Colonic mucosa (tissue), 4 donors: Measurements from ENCODE around the gene GFER. TPM values are rescaled to one million over a fixed set of nuclear protein-coding genes. Genes with fewer than 3 reads are reported as not detected.

ENCODE experiments used
- DNase-seq: peaks from one replicate; pipeline ENCODE4 v3.0.0-alpha.2; 2020
- H3K27ac ChIP-seq: fragments of 200-600 bp; one replicate; pipeline ENCODE4 v1.8.0; 2021
- H3K27me3 ChIP-seq: fragments of 200-600 bp; one replicate; pipeline ENCODE4 v1.8.0; 2021
- H3K36me3 ChIP-seq: fragments of 200-600 bp; one replicate; pipeline ENCODE4 v1.8.0; 2021
- H3K4me1 ChIP-seq: fragments of 200-600 bp; one replicate; pipeline ENCODE4 v1.8.0; 2021; ENCODE audit warnings: mild to moderate bottlenecking
- H3K4me3 ChIP-seq: fragments of 200-600 bp; one replicate; pipeline ENCODE4 v1.8.0; 2021
- H3K9ac ChIP-seq, 2 donors: one replicate each; pipeline ENCODE4 v1.7.0; 2013; ENCODE audit warnings: control low read depth in 2 of 2, low read depth in 2 of 2, low read length in 2 of 2
- H3K9me3 ChIP-seq: fragments of 200-600 bp; one replicate; pipeline ENCODE4 v1.8.0; 2021
- intact Hi-C: fragments of 100-400 bp; cut with DNase I; formaldehyde crosslinking; loops from one replicate; pipeline ENCODE4 v1.14.1; 2022
- total RNA-seq, 2 donors: library from RNA; stranded (reverse); fragmentation: NEBNext Ultra II Directional in 1 of 2; extraction: Animal tissue kit (Norgen Biotek cat#: 25700) in 1 of 2; gene quantifications; one replicate each; pipeline ENCODE4 v1.2.1, GENCODE V29; 2021
- TF ChIP-seq, protein P1 (sequence below): fragments of 200-600 bp; IDR thresholded peaks from one replicate; pipeline ENCODE4 v1.8.0; 2022; ENCODE audit warnings: antibody characterized with exemption, mild to moderate bottlenecking
- donor health status: healthy.
- donor health status: DM: no; HTN: no; CAD: no.
- donor health status: DM: no; HTN: no; CAD: no.

Gene GFER
- total RNA-seq, 2 donors from 2014 or later, result 76.6 to 79.5 TPM

GRCh38 chr16:1998852-1999801, 15.1 kb downstream of the GFER start:
- H3K9ac ChIP-seq, result no peak overlapping the region

DNA sequence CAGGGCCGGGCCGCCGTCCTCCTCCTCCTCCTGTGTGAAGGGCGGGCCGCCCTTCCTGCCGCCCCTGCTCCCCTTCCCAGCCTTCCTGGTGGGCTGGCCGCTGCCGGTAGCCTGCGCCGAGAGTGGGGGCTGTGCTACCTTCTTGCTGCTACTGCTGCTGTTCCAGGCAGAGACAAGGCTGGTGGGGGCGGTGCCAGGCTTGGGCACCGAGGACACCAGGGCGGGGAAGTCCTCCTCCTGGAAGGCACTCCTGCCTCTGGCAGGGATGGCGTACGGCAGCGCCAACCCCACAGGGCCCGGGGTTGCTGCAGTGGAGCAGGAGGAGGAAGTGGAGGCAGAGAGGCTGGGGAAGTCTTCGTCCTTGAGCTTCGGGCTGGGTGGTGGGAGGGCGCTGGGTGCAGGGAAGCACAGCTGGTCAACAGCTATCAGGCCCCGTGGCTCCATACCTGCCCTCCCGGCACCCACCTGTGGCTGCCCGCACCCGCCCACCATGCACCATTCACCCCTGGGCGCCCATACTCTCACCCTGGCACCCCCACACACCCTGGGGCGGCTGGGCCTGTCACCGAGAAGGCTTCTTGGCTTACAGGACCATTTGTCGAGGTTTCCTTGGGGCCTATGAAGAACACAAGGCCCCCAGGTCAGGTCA, 16.0 kb downstream of the GFER start:
- no peaks in the 10 kb centered on the region for H3K27me3 ChIP-seq
- peaks cover 11% of the 10 kb centered on the region for H3K4me1 ChIP-seq
- TF ChIP-seq, protein P1, sequence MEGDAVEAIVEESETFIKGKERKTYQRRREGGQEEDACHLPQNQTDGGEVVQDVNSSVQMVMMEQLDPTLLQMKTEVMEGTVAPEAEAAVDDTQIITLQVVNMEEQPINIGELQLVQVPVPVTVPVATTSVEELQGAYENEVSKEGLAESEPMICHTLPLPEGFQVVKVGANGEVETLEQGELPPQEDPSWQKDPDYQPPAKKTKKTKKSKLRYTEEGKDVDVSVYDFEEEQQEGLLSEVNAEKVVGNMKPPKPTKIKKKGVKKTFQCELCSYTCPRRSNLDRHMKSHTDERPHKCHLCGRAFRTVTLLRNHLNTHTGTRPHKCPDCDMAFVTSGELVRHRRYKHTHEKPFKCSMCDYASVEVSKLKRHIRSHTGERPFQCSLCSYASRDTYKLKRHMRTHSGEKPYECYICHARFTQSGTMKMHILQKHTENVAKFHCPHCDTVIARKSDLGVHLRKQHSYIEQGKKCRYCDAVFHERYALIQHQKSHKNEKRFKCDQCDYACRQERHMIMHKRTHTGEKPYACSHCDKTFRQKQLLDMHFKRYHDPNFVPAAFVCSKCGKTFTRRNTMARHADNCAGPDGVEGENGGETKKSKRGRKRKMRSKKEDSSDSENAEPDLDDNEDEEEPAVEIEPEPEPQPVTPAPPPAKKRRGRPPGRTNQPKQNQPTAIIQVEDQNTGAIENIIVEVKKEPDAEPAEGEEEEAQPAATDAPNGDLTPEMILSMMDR, result no peak
- H3K4me3 ChIP-seq, result no peak overlapping the region
- intact Hi-C loops, result no loop called here
- no peak overlapping the region for H3K9ac ChIP-seq
- peaks cover 41% of the 10 kb centered on the region for H3K36me3 ChIP-seq
- H3K9me3 ChIP-seq, result no peaks in the 10 kb centered on the region
- no peak for DNase-seq
- H3K27ac ChIP-seq, result no peak overlapping the region

More at GRCh38 chr16:1998852-1999801, 15.1 kb downstream of the GFER start:
- H3K36me3 ChIP-seq, result peaks cover 41% of the 10 kb centered on the region
- H3K4me1 ChIP-seq, result peaks cover 3% of the 10 kb centered on the region
- no peaks in the 10 kb centered on the region for H3K9me3 ChIP-seq
- DNase-seq, result no peak
- H3K27ac ChIP-seq, result peak overlapping the region; percentile 27
- H3K27me3 ChIP-seq, result no peaks in the 10 kb centered on the region
- TF ChIP-seq, protein P1, result no peak
- intact Hi-C loops, result no loop called here
- no peak overlapping the region for H3K4me3 ChIP-seq

- intact Hi-C loops, result no loop called here
Measured at GRCh38 chr16:2001035-2001434, 17.0 kb downstream of the GFER start.

GRCh38 chr16:2001456-2002355, 17.7 kb downstream of the GFER start:
- H3K4me1 ChIP-seq, result peaks cover 15% of the 10 kb centered on the region
- H3K27me3 ChIP-seq, result no peaks in the 10 kb centered on the region
- peaks cover 41% of the 10 kb centered on the region for H3K36me3 ChIP-seq
- TF ChIP-seq, protein P1, result no peak
- H3K4me3 ChIP-seq, result no peak overlapping the region
- DNase-seq, result no peak
- no peak overlapping the region for H3K9ac ChIP-seq
- intact Hi-C loops, result no loop called here
- H3K27ac ChIP-seq, result no peak overlapping the region
- H3K9me3 ChIP-seq, result no peaks in the 10 kb centered on the region

More at GRCh38 chr16:2001035-2001434, 17.0 kb downstream of the GFER start:
- TF ChIP-seq, protein P1, result no peak
- peaks cover 41% of the 10 kb centered on the region for H3K36me3 ChIP-seq
- no peak overlapping the region for H3K4me3 ChIP-seq
- no peaks in the 10 kb centered on the region for H3K9me3 ChIP-seq
- H3K9ac ChIP-seq, result no peak overlapping the region
- H3K27me3 ChIP-seq, result no peaks in the 10 kb centered on the region
- H3K4me1 ChIP-seq, result peaks cover 15% of the 10 kb centered on the region
- no peak overlapping the region for H3K27ac ChIP-seq
- DNase-seq, result no peak
